Stimulated activated CD8-positive, alpha-beta memory T cell treated with anti-CD3 and anti-CD28 coated beads, Interleukin-15, amount 100 ng/mL, for 24 hours (primary cell): ENCODE measurements around the gene SPHK1.

Source experiments
- DNase-seq: peaks from one replicate; pipeline ENCODE4 v3.0.0-alpha.2; 2020; ENCODE audit warnings: low read depth

Gene SPHK1

DNA sequence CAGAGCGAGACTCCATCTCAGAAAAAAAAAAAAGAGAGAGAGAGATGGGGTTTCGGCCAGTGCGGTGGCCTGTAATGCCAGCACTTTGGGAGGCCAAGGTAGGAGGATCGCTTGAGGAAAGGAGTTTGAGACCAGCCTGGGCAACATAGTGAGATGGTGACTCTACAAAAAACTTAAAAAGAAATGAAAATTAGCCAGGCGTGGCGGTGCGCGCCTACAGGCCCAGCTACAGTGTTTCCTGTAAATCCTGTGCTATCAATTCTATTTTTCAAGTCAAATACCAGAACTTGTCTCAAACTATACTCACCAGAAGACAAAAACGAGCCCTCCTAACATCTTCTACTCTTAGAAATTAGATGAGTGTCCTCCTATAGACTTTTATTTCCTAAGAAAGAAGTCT, 49.3 kb downstream of the SPHK1 start:
- no peak for DNase-seq

GRCh38 chr17:76434870-76435269, 50.5 kb downstream of the SPHK1 start:
- DNase-seq, result no peak

GRCh38 chr17:76435751-76436150, 51.3 kb downstream of the SPHK1 start:
- DNase-seq, result no peak
